ENCODE results near the gene PPM1L. TPM values are rescaled to one million over a fixed set of nuclear protein-coding genes. Genes with fewer than 3 reads are reported as not detected.

PPM1L gene
- total RNA-seq, 1 donor from 2014 or later = 10.6 TPM

DNA sequence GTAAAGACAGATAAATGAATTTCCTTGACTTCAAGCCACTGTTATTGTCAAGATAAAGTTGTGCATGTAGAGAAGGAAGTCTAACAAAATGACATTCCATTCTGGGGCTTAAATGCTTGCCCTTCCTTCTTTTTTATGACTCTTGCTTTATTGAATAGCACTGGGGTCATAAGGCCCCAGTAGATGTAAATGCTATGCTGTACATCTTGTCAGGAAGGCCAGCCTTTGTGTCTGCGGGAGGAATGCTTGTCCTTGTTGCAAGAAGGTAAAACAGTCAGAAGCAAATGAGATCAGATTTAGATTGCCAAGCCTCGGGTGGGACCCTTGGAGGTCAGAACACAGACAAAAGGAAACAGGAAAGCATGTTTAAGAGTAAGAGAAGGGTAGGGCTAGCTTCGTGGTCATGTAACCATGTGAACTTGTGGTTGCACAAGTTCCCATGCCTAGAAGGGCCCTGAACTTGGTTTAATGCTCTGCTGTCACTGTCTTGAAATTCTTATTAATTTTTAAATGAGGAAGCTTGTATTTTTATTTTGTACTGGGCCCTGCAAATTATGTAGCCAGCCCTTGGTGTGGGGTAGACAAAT lies 81.5 kb downstream of the PPM1L start:
- Mint-ChIP-seq H3K4me3 (no peak overlapping the region), H3K4me1 (peaks cover 10% of the 10 kb centered on the region), H3K9me3 (peaks cover 26% of the 10 kb centered on the region), H3K27me3 (ENCODE audit: low read depth) (no peaks in the 10 kb centered on the region), H3K36me3 (peaks cover 3% of the 10 kb centered on the region), H3K27ac (no peak overlapping the region)
- TF ChIP-seq, protein P1, sequence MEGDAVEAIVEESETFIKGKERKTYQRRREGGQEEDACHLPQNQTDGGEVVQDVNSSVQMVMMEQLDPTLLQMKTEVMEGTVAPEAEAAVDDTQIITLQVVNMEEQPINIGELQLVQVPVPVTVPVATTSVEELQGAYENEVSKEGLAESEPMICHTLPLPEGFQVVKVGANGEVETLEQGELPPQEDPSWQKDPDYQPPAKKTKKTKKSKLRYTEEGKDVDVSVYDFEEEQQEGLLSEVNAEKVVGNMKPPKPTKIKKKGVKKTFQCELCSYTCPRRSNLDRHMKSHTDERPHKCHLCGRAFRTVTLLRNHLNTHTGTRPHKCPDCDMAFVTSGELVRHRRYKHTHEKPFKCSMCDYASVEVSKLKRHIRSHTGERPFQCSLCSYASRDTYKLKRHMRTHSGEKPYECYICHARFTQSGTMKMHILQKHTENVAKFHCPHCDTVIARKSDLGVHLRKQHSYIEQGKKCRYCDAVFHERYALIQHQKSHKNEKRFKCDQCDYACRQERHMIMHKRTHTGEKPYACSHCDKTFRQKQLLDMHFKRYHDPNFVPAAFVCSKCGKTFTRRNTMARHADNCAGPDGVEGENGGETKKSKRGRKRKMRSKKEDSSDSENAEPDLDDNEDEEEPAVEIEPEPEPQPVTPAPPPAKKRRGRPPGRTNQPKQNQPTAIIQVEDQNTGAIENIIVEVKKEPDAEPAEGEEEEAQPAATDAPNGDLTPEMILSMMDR (IDR thresholded peaks at IDR 0.05; ENCODE audit: unreplicated experiment) = no peak
- no peak for DNase-seq (ENCODE audit: low spot score in 2 of 2, unreplicated experiment in 2 of 2)

DNA sequence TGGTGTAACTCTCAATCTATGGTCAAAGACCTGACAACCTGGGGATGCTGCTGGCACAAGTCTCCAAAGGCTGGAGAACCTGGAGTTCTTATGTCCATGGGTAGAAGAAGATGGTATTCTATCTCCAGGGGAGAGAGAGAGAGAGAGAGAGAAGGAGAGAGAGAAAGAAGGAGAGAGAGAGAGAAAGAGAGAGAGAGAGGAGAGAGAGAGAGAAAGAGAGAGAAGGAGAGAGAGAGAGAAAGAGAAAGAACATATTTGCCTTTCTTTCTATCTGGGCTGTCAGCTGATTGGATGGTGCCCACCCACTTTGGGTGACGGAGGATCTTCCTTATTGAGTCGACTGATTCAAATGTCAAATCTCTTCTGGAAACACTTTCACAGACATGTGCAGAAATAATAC lies 84.6 kb downstream of the PPM1L start:
- no peaks in the 10 kb centered on the region for H3K27me3 Mint-ChIP-seq (ENCODE audit: low read depth)
- DNase-seq (ENCODE audit: low spot score in 2 of 2, unreplicated experiment in 2 of 2) = no peak
- peaks cover 10% of the 10 kb centered on the region for H3K9me3 Mint-ChIP-seq
- H3K36me3 Mint-ChIP-seq = no peaks in the 10 kb centered on the region
- peaks cover 10% of the 10 kb centered on the region for H3K4me1 Mint-ChIP-seq
- no peak overlapping the region for H3K27ac Mint-ChIP-seq
- TF ChIP-seq, protein P1 (IDR thresholded peaks at IDR 0.05; ENCODE audit: unreplicated experiment) = no peak
- H3K4me3 Mint-ChIP-seq = no peak overlapping the region

DNA sequence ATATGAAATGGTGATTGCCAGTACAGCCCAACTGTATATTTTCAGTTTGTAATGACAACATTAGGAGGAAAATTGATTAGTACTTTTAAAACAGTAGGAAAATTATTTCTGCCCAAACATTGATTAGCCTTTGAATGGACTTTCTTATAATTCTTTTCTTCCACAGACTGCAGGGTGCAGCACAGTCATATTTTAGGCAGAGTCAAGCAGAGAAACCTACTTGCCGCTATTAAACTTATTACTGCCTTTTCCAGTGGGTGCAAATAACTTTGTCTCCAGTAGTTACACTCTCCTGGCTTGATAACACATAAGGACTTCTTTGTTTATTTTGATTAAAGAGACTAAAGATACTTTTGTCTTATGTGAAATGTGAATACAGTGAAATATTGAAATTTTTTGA lies 85.4 kb downstream of the PPM1L start:
- no peak overlapping the region for H3K27ac Mint-ChIP-seq

DNA sequence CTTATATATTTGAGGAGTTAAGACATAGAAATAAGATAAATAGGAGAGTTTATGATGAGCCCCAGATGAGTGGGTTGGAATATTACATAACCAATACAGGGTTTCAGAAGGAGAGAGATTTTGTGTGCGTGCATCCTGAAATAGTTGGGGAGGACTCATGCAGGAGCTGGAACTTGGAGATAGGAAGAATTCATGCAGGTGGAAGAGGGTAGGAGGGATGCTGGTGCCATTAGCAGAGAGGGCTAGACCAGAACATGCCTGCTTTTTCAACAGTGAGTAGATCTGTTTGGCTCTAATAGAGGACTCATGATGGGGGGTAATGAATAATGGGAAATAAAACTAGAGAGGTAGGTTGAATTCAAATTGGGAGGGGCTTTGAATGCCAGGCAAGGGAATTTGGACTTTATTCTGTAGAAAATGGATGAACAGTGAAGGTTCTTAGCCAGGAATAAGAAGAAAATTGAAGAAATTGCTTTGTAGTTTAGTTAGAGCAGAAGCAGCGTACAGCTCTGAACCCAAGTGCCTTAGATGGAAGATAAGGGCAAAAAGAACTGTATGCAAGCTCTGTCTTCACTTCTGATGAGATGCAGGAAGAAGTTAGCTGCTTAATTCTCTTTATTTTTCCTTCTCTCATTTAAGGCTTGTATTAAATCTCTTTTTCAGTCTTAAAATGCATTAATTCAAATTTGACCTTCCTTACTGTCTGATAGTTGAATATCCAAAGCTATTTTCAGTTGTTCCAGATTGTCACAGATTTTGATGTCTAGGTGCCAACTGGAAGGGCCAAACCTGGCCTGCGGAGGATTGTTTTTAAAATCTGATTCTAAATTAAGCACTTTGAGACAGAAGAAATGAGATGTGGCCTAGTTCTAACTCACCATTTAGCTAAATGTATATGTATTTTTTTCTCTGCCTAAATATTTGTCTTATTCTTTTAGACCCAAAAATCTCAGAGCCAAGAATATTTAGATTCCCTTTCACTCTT lies 86.3 kb downstream of the PPM1L start:
- peaks cover 9% of the 10 kb centered on the region for H3K9me3 Mint-ChIP-seq
- H3K27me3 Mint-ChIP-seq (ENCODE audit: low read depth) = no peaks in the 10 kb centered on the region
- TF ChIP-seq, protein P1 (IDR thresholded peaks at IDR 0.05; ENCODE audit: unreplicated experiment) = no peak
- H3K36me3 Mint-ChIP-seq = no peaks in the 10 kb centered on the region
- DNase-seq (ENCODE audit: low spot score in 2 of 2, unreplicated experiment in 2 of 2) = no peak
- no peak overlapping the region for H3K27ac Mint-ChIP-seq
- H3K4me3 Mint-ChIP-seq = no peak overlapping the region
- peaks cover 3% of the 10 kb centered on the region for H3K4me1 Mint-ChIP-seq

More for the DNA sequence above, 85.4 kb downstream of the PPM1L start:
- no peak for DNase-seq (ENCODE audit: low spot score in 2 of 2, unreplicated experiment in 2 of 2)
- Mint-ChIP-seq H3K4me3 (no peak overlapping the region), H3K36me3 (no peaks in the 10 kb centered on the region), H3K9me3 (peaks cover 9% of the 10 kb centered on the region), H3K27me3 (ENCODE audit: low read depth) (no peaks in the 10 kb centered on the region), H3K4me1 (peaks cover 10% of the 10 kb centered on the region)
- TF ChIP-seq, protein P1 (IDR thresholded peaks at IDR 0.05; ENCODE audit: unreplicated experiment) = no peak

DNA sequence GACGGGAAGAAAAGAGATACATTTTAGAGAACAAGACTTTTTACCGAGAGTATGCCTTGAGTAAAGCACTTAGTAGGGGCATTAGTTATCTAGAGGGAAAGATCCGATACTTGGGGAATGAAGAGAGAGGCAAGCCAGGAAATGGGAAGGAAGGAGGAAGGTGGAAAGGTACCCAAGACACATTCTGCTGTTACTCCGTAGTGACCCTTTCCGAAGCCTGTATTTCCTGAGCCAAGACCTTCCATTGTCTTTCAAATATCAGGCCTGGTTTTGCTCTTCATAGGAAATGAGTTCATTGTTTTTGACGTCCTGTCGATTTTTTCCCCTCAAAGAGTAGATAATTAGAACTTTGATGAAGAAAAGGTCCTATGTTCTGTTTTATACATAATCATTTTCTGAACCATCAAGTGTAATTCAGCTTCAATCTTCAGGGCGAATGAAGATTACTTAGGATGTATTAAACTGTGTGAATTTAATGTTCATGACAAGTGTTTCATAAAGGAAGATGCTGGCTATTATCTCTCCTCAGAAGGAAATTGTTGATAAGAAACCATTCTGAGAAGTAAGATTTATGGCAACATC lies 95.7 kb downstream of the PPM1L start:
- no peak overlapping the region for H3K27ac Mint-ChIP-seq
- H3K9me3 Mint-ChIP-seq = peaks cover 17% of the 10 kb centered on the region
- no peak for DNase-seq (ENCODE audit: low spot score in 2 of 2, unreplicated experiment in 2 of 2)
- H3K4me3 Mint-ChIP-seq = no peak overlapping the region
- H3K27me3 Mint-ChIP-seq (ENCODE audit: low read depth) = no peaks in the 10 kb centered on the region
- TF ChIP-seq, protein P1 (IDR thresholded peaks at IDR 0.05; ENCODE audit: unreplicated experiment) = no peak
- H3K4me1 Mint-ChIP-seq = no peaks in the 10 kb centered on the region
- no peaks in the 10 kb centered on the region for H3K36me3 Mint-ChIP-seq
